Globus pallidus (tissue), 1 donor: Measurements from ENCODE around the gene PYGM.

Source experiments
- DNase-seq: peaks from one replicate; pipeline ENCODE4 v3.0.0-alpha.2; 2015; ENCODE audit warnings: low spot score

The PYGM gene

GRCh38 chr11:64767344-64768299 is 7.8 kb upstream of the PYGM start:
- no peak for DNase-seq

GRCh38 chr11:64766881-64767280 is 7.1 kb upstream of the PYGM start:
- DNase-seq, result no peak

DNA sequence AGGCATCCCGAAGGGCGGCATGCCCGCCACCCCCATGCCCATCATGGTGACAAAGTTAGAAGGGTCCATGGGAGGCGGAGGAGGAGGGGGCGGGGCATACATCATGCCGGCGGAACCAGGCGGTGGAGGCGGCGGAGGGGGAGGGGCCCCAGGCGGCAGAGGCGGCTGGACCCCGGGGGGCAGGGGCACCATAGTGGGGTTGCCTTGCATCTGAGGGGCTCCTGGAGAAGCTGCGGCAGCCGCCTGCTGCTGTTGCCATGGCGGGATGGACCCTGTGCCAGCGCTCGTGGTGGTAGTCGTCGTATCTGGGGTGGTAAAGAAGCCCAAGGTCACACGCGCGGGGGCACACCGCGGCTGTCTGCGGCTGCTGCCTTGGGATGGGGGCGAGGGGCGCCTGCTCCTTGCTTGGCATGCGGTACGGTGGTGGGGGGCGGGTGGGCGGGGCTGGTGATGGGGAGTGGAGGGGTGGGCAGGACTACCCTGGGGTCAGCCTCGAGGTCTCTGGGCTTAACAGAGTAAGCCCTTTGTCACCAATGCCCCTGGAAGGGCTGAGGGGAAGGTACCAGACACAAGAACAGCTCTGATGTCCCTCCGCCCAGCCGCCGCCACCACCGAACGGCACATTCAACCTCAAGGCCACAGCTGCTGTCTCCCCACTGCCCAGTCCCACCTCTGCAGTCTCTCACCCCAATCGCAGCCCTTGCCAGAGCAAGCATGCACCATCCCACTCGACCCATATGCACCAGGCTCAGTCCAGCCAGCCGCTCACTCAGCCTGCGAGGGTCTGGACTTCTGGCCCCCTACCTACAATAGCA is 6.3 kb upstream of the PYGM start:
- DNase-seq, result no peak

GRCh38 chr11:64765291-64765850 is 5.6 kb upstream of the PYGM start:
- no peak for DNase-seq

DNA sequence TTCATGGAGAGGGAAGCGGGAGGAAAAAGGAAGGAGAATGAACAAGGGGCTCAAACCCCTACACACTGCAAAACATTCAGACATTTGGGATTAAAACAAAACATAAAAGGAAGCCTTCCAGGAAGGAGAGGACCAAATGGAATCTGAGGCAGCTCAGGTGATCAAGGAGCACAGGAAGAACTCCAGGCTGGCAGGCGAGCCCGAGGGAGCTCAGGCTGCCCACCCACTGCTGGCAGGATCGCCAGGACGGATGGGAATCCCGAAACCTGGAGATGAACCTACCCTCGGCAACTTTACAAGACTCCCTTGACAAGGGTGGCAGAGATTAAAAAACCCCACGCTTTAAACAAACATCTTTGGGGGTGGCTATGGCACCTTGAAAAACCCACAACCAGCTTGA is 5.0 kb upstream of the PYGM start:
- no peak for DNase-seq

DNA sequence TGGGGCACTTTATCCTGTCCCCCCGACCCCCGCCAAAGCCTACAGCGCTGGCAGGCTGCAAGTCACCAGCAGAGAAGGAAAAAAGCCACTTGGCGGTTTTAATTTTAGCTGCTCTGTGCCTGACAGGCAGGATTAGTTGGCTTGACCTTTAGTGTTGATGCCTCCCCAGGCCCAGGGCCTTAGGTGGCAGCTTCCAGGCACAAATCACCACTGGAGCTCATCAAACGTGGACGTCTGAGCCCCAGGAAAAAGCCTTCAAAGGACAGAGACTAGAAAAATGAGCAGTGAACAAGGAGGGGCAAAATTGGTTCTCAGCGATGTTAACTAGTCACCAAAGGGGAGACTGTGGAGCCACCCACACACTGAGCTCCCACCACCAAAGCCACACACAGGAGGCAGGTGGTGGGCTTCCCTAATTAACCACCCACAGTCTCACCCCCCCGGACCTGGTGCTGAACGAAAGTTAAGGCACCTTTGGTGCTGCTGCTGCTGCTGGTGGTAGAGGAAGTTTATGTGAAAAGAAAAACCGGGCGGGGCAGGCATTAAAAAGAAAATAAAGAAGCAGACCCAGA is 4.4 kb upstream of the PYGM start:
- DNase-seq, result no peak

GRCh38 chr11:64763526-64764039 is 3.8 kb upstream of the PYGM start:
- DNase-seq, result no peak

DNA sequence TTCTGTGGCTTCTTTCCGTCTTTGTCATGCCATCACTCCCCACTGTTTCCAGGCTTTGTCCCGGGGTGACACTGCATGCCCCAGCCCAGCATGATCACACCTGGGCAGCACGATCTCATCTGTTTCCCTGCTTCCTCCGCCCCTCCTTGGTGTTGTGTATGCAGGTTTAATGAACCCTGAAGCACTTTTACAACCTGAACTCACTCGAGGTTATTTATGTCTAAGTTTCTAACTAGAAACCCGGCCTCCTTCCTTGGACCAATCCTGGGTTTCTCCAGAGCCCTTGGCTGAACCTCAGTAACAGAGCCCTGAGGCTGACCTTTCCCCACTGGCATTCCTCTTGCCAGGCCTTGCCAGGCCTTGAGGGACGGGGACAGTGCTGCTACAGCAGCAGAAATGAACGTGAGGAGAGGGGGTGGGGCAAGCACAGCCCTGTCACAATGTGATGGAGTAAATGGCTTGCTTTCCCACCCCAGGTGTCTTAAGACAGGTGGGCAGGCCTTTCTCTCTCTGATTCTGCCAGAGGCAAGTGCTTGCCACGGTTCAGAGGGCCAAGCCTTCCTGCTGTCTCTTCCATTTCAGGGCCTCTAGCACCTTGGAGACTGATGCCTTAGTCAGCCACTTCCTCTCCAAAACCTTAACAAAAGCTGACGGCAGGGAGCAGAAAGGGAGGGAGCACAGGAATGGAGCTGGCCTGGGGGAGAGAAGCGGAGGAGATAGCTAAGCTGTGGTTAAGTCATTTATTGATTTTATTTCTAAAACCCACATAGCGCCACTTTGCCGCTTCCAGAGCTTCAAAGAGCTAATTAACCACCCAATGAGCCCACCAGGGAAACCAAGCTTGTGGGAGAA is 3.1 kb upstream of the PYGM start:
- peak; percentile 37 for DNase-seq

- peak; percentile 30 for DNase-seq
Observed at GRCh38 chr11:64762277-64762673, 2.5 kb upstream of the PYGM start.

- no peak for DNase-seq
Observed at GRCh38 chr11:64760759-64761420, 1.1 kb upstream of the PYGM start.

DNA sequence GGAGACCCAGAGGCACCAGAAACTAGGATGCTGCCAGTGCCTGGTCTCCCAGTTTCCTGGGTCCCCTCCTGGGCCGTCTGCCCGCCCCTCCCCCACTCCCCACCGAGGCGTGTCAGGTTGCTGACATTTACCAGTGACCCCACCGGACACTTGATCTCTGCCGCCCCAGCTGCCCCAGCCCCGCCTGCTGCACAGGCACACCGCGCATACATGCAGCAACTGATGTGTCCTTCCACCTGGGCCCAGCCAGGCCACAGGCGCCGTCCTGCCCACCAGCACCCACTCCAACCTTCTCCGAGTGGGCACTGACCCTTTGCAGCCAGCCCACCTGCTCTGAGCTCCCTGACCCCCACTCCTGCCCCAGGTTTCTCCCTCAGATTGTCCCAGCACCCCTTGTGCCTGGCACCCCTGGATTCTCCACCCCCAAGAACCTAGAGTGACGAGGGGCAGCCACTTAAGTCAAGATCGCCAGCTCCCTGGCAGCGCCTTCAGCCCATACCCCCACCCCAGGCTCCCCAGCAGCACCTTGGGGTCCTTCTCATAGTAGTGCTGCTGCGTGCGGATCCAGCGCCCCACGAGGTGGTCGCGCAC is 548 bp downstream of the PYGM start:
- no peak for DNase-seq

DNA sequence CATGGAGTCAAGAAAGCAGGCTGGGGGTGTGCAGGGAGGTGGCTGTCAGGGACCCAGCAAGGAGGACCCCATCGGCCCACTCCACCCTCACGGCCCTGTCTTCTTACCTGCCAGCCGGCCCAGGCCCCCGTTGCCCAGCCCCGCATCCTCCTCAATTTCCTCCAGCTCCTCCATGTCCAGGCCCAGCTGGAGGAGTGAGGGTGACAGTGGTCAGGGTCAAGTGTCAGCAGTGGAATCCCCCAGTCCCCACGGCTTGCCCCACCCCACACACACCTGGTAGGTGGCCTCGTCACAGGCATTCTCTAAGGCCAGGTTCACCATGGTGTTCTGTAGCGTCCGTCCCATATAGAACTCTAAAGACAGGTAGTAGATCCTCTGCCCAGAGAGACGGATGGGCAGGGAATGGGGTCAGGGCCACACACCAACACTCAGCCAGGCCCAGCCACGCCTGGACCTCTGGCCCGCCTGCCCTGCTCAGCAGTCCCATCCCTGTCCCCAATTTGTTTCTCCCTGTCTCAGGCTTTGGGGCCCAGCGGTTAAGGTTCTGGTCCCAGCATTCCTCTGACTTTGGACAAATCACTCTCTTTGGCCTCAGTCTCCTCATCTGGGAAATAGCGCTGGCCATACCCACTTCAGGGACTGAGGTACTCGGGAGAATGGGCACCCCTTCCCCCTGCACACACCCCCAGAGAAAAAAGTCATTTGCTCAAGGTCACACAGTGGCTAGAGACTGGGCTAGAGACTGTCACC is 1.3 kb downstream of the PYGM start:
- DNase-seq, result no peak

- no peak for DNase-seq
Observed at GRCh38 chr11:64757549-64758329, 2.0 kb downstream of the PYGM start.

DNA sequence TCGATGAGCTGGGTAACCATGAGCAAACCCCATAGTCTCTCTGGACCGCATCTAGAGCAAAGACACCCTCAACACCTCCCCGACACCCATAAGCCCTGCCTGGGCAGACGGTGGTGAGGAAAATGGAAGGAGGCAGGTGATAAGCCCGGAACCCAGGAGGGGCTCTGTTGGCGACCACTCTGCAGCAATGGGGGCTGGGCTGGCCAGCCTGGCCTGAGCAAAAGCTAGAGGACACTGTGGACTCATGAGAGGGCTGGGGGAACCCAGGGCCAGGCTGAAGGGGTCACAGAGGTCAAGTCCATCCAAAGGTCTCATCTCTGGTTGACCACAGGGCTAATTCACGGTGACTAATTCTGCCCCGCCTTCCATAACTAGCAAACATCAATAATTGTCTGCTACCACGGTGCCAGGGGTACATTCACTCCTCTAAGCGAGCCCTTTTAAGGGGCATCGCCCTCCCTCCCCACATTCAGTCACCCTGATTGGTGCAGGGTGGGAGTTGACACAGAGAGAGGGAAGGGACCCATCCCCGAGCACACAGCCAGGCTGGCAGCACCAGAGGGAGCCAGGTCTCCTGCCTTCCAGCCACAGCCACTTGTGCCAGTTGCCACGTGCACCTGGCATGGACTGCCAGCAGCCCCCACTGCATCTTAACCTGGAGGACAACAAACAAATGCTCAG is 4.0 kb downstream of the PYGM start:
- no peak for DNase-seq

DNA sequence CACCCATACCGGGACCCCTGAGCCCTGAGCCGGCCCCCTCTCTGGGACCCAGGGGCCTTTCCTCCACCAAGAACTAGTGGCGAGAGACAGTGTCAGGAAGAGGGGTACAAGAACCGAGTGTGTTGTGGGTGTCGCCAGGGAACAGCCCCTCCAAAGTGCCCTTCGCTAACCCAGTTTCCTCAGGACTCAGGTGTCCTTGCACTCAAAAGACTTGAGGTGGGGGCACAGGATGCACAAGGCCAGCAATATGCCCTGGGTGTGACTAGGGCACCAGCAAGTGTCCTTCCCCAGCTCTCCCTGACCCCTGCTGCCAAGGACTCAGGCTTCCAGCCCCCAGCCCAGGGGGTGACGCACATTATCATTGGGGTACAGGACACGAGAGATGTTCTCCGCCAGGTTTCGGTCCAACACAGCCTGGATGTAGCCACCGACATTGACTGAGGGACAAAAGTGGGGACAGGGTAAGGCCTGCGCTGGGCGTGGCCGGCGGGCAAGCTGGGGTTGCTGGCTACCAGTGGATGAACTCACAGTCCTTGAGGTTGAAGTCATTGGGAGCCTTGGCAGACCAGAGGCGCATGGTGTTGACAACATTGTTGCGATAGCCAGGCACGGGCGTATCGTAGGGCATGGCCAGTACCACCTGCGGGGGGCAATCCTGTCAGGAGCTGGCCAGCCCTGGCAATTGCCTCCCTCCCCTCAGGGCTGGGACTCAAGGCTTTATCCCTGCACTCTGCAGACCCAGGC is 4.7 kb downstream of the PYGM start:
- no peak for DNase-seq

- DNase-seq, result no peak
Observed at GRCh38 chr11:64754124-64754918, 5.5 kb downstream of the PYGM start.
